ENCODE data around the gene SLCO2B1. TPM values are rescaled to one million over a fixed set of nuclear protein-coding genes. Genes with fewer than 3 reads are reported as not detected.
A peak's percentile ranks its signal among the peaks of the same experiment; 100 is the strongest.

Gene SLCO2B1
- total RNA-seq, 4 donors from 2014 or later: 44.6 to 297 (median 208) TPM

DNA sequence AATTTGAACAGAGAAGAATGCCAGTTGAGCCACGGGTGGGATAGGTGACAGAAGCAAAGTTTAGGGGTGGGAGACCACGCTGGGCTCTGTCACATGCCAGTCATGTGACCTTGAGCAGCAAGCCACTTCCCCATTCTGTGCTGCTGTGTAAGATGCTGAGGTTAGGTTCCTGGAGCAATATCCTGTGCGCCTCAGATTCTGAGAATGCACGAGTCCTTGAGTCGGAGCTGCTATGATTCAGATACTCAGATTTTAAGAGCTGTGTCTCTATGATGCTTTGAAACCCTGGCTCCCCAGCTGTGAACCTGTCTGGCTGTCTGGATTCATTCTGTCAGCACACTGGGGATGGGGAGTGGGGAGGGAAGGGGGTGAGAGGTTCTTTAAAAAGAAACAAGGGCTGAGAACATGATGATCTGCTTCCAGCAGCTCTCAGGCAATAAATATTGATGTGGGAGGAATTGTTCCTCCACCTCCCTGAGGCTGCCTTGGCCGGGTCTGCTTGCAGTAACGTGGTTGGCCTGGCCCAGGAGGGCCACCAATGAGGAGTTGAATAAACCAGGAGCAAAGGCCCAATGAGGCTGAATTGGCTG, 24.0 kb downstream of the SLCO2B1 start:
- Histone ChIP-seq H3K4me3 (no peak overlapping the region), H3K4me1 (peaks cover 0 to 17% (median under 1%) of the 10 kb centered on the region in 4 donors), H3K27ac (peak overlapping the region in 3 of 4 donors; percentile 57 to 77 (median 73)), H3K36me3 (peaks cover 0 to 44% (median 0%) of the 10 kb centered on the region in 3 donors), H3K9me3 (no peaks in the 10 kb centered on the region), H3K27me3 (no peaks in the 10 kb centered on the region)
- TF ChIP-seq, protein P1, sequence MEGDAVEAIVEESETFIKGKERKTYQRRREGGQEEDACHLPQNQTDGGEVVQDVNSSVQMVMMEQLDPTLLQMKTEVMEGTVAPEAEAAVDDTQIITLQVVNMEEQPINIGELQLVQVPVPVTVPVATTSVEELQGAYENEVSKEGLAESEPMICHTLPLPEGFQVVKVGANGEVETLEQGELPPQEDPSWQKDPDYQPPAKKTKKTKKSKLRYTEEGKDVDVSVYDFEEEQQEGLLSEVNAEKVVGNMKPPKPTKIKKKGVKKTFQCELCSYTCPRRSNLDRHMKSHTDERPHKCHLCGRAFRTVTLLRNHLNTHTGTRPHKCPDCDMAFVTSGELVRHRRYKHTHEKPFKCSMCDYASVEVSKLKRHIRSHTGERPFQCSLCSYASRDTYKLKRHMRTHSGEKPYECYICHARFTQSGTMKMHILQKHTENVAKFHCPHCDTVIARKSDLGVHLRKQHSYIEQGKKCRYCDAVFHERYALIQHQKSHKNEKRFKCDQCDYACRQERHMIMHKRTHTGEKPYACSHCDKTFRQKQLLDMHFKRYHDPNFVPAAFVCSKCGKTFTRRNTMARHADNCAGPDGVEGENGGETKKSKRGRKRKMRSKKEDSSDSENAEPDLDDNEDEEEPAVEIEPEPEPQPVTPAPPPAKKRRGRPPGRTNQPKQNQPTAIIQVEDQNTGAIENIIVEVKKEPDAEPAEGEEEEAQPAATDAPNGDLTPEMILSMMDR (IDR thresholded peaks at IDR 0.05): no peak
- no peak for TF ChIP-seq POLR2A (IDR thresholded peaks at IDR 0.05)
- peak in 1 of 3 donors; percentile 22 for DNase-seq

DNA sequence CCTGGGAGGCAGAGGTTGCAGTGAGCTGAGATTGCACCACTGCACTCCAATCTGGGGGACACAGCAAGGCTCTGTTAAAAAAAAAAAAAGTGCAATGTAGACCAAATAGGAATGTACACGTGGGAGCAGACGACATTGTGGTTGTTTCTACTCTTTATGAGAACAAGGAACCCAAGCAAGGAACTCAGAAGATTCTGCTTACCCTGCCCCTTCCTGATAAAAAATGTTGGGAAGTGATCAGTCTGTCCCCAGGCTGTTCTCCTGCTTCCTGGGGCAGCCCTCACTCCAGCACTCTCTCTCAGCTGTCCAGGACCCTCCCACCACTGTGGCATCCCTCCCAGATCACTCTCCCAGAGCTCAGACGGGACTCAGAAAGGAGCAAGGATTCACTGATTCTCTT, 31.8 kb downstream of the SLCO2B1 start:
- DNase-seq: no peak
- TF ChIP-seq, protein P1 (IDR thresholded peaks at IDR 0.05): no peak
- no peak for TF ChIP-seq POLR2A (IDR thresholded peaks at IDR 0.05)
- H3K4me3 ChIP-seq: no peak overlapping the region
- no peaks in the 10 kb centered on the region for H3K27me3 ChIP-seq
- peaks cover 0 to 6% (median 0%) of the 10 kb centered on the region in 4 donors for H3K4me1 ChIP-seq
- peaks cover 0 to 32% (median 0%) of the 10 kb centered on the region in 3 donors for H3K36me3 ChIP-seq
- H3K9me3 ChIP-seq: no peaks in the 10 kb centered on the region
- H3K27ac ChIP-seq: peak overlapping the region in 2 of 4 donors; percentile 42 to 76

DNA sequence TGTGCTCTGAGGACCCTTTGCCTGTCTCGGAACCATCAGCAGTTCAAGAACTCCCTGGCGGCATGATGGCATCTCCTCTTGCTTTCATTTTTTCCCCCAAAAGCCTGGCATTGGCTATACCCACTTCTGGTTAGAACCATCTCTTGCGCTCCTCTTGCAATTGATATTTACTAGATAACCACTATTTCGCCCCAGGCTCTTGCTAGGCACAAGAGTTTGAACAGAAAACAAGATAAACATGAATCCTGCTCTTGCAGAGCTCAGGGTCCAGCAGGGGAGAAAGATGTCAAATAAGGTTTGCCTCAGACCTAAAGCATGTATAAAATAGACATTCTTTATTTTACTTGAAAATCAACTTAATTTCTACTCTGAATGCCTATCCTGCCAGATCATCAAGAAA, 33.1 kb downstream of the SLCO2B1 start:
- H3K9me3 ChIP-seq: no peaks in the 10 kb centered on the region
- TF ChIP-seq POLR2A (IDR thresholded peaks at IDR 0.05): no peak
- TF ChIP-seq, protein P1 (IDR thresholded peaks at IDR 0.05): no peak
- no peak overlapping the region for H3K27ac ChIP-seq
- H3K4me1 ChIP-seq: peaks cover 0 to 6% (median 0%) of the 10 kb centered on the region in 4 donors
- no peaks in the 10 kb centered on the region for H3K27me3 ChIP-seq
- peaks cover 0 to 43% (median 0%) of the 10 kb centered on the region in 3 donors for H3K36me3 ChIP-seq
- no peak for DNase-seq
- no peak overlapping the region for H3K4me3 ChIP-seq

DNA sequence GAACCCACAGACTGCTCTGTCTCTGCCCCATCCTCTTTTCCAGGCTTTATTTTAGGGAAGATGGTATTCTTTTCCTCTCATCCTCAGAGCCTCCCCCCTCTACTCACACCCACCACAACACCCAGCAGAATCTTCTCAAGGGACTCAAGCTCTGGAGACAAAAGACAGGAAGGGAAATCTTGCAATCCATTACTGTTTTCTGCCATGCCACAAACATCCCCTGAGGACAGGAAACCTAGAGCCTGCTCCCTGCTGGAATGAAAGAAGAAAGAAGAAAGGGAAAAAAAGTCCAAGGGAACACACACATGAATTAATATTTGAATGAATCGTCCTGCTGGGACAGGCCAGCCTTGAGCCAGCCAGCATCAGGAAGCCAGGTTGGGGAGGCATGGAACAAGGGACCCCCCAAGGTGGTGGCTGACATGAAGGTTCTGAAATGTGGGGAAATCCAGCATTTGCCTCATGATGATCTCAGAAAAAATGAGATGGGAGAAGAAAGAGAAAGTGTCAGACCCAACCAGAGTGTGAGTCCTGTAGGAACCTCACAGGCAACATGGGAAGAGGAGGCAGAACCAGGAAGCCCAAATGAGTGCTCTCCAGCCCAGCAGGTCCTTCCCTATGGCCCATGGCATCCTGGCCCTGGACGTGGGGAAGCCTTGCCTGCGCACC, 34.0 kb downstream of the SLCO2B1 start:
- Histone ChIP-seq H3K27me3 (no peaks in the 10 kb centered on the region), H3K4me1 (peaks cover 0 to 8% (median 0%) of the 10 kb centered on the region in 4 donors), H3K27ac (no peak overlapping the region), H3K36me3 (peaks cover 0 to 43% (median 0%) of the 10 kb centered on the region in 3 donors), H3K4me3 (no peak overlapping the region), H3K9me3 (no peaks in the 10 kb centered on the region)
- no peak for DNase-seq
- TF ChIP-seq POLR2A (IDR thresholded peaks at IDR 0.05): no peak
- TF ChIP-seq, protein P1 (IDR thresholded peaks at IDR 0.05): no peak

DNA sequence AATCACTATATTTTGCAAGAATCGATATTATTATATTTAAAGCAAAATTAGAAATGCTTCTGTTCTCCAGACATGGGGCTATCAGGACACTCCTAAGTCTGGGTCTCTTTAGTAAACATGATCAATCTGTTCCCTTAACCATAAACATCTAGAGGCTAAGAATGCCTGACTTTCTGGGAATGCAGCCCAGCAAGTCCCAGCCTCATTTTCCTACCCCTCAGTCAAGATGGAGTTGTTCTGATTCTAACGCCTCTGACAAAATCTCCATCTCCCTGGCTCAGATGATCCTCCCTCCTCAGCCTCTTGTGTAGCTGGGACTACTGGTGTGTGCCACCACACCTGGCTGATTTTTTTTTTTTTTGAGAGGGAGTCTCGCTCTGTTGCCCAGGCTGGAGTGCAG, 35.0 kb downstream of the SLCO2B1 start:
- Histone ChIP-seq H3K36me3 (peaks cover 0 to 43% (median 0%) of the 10 kb centered on the region in 3 donors), H3K4me3 (no peak overlapping the region), H3K27me3 (no peaks in the 10 kb centered on the region), H3K9me3 (no peaks in the 10 kb centered on the region), H3K27ac (peak overlapping the region in 1 of 4 donors; percentile 2), H3K4me1 (peaks cover 0 to 15% (median 0%) of the 10 kb centered on the region in 4 donors)
- TF ChIP-seq, protein P1 (IDR thresholded peaks at IDR 0.05): no peak
- TF ChIP-seq POLR2A (IDR thresholded peaks at IDR 0.05): no peak
- DNase-seq: no peak

All from Peyer's patch (tissue), 4 donors.